ENCODE data around the gene ABHD18. TPM values are rescaled to one million over a fixed set of nuclear protein-coding genes. Genes with fewer than 3 reads are reported as not detected.

The ABHD18 gene
- polyA plus RNA-seq, 2 of the 4 experiments (the other 2 are of a cell fraction) = 4.5 to 5.1 TPM

- Histone ChIP-seq H3K4me1 (no peaks in the 10 kb centered on the region), H3K27ac (no peak overlapping the region), H3K9me3 (no peaks in the 10 kb centered on the region), H3K4me2 (no peak overlapping the region), H3K4me3 (no peak overlapping the region)
- POLR2A ChIA-PET = no interaction called here
- 75% methylated on average over 1 of the region's 1 CpG for WGBS (ENCODE audit: missing lambda C conversion rate)
- DNase-seq (ENCODE audit: low read depth in 1 of 2, low spot score in 1 of 2) (no peak), FAIRE-seq (no peak), ATAC-seq (no peak; a peak in 1 of 6 replicates)
- TF ChIP-seq, protein P1, sequence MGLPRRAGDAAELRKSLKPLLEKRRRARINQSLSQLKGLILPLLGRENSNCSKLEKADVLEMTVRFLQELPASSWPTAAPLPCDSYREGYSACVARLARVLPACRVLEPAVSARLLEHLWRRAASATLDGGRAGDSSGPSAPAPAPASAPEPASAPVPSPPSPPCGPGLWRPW (IDR thresholded peaks at IDR 0.05) = no peak
- TF ChIP-seq GATA3 (IDR thresholded peaks at IDR 0.05; ENCODE audit: borderline replicate concordance) (no peak), RNF2 (IDR thresholded peaks at IDR 0.05; ENCODE audit: borderline replicate concordance, low read depth) (no peak), FOXS1 (CRISPR knock-in tag; IDR thresholded peaks at IDR 0.05) (no peak), RAD21 (conservative IDR thresholded peaks at IDR 0.05 in 1 of 2, IDR thresholded peaks at IDR 0.05 in 1 of 2) (peak; percentile 26 to 35; a peak in 3 of 5 replicates), BHLHE40 (IDR thresholded peaks at IDR 0.05; ENCODE audit: low read depth, low read length) (no peak), RCOR1 (IDR thresholded peaks at IDR 0.05; ENCODE audit: low read depth, low read length) (no peak), NPAS2 (CRISPR knock-in tag; IDR thresholded peaks at IDR 0.05; ENCODE audit: borderline replicate concordance) (no peak), HOXA7 (CRISPR knock-in tag; IDR thresholded peaks at IDR 0.05) (no peak), MAFK (IDR thresholded peaks at IDR 0.05; ENCODE audit: partially characterized antibody) (no peak), CBX2 (IDR thresholded peaks at IDR 0.05; ENCODE audit: borderline replicate concordance, low read depth) (no peak), SMC3 (IDR thresholded peaks at IDR 0.05) (no peak), HOXB13 (CRISPR knock-in tag; IDR thresholded peaks at IDR 0.05; ENCODE audit: low read depth) (no peak), NR3C1 (IDR thresholded peaks at IDR 0.05) (no peak), HDAC2 (IDR thresholded peaks at IDR 0.05) (no peak), HEYL (CRISPR knock-in tag; IDR thresholded peaks at IDR 0.05) (no peak)
- TF ChIP-seq, protein P2, sequence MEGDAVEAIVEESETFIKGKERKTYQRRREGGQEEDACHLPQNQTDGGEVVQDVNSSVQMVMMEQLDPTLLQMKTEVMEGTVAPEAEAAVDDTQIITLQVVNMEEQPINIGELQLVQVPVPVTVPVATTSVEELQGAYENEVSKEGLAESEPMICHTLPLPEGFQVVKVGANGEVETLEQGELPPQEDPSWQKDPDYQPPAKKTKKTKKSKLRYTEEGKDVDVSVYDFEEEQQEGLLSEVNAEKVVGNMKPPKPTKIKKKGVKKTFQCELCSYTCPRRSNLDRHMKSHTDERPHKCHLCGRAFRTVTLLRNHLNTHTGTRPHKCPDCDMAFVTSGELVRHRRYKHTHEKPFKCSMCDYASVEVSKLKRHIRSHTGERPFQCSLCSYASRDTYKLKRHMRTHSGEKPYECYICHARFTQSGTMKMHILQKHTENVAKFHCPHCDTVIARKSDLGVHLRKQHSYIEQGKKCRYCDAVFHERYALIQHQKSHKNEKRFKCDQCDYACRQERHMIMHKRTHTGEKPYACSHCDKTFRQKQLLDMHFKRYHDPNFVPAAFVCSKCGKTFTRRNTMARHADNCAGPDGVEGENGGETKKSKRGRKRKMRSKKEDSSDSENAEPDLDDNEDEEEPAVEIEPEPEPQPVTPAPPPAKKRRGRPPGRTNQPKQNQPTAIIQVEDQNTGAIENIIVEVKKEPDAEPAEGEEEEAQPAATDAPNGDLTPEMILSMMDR (IDR thresholded peaks at IDR 0.05) = 0 out of 3 replicates have a peak, but pooled peaks have one; percentile 15
- TF ChIP-seq, protein P3, sequence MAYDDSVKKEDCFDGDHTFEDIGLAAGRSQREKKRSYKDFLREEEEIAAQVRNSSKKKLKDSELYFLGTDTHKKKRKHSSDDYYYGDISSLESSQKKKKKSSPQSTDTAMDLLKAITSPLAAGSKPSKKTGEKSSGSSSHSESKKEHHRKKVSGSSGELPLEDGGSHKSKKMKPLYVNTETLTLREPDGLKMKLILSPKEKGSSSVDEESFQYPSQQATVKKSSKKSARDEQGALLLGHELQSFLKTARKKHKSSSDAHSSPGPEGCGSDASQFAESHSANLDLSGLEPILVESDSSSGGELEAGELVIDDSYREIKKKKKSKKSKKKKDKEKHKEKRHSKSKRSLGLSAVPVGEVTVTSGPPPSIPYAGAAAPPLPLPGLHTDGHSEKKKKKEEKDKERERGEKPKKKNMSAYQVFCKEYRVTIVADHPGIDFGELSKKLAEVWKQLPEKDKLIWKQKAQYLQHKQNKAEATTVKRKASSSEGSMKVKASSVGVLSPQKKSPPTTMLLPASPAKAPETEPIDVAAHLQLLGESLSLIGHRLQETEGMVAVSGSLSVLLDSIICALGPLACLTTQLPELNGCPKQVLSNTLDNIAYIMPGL (CRISPR knock-in tag; IDR thresholded peaks at IDR 0.05; ENCODE audit: borderline replicate concordance) = no peak
- CTCF ChIA-PET = interaction anchor here (0.6 to 1.4 kb wide), 3 partner anchors 11 to 144 kb away, joined by 3 to 4 read pairs (median 3); no protein-coding TSS in a partner anchor
These were observed 20.8 kb downstream of the ABHD18 start for GRCh38 chr4:127985989-127986388.

DNA sequence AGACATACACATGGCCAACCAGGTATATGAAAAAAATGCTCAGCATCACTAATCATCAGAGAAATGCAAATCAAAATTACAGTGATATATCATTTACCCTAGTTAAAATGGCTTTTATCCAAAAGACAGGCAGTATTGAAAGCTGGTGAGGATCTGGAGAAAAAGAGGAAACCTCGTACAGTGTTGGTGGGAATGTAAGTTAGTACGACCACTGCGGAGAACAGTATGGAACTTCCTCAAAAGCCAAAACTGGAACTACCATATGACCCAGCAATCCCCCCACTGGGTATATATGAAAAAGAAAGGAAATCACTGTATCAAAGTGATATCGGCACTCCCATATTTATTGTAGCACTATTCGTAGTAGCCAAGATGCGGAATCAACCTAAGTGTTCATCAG is 23.4 kb downstream of the ABHD18 start:
- ATAC-seq = no peak
- POLR2A ChIA-PET = no interaction called here
- 91% methylated on average over 6 of the region's 6 CpGs for WGBS (ENCODE audit: missing lambda C conversion rate)

More for the DNA sequence above, 23.4 kb downstream of the ABHD18 start:
- Histone ChIP-seq H3K4me2 (no peak overlapping the region), H3K9me3 (no peaks in the 10 kb centered on the region), H3K27ac (no peak overlapping the region), H3K4me3 (no peak overlapping the region), H3K4me1 (no peaks in the 10 kb centered on the region)
- no peak for DNase-seq (ENCODE audit: low read depth in 1 of 2, low spot score in 1 of 2)
- FAIRE-seq = no peak
- CTCF ChIA-PET = interaction anchor here (1.2 kb wide), 1 partner anchor 23 kb away, joined by 3 read pairs; the partner anchor contains the start of genes ABHD18 and MFSD8
- TF ChIP-seq ZNF302 (CRISPR knock-in tag; IDR thresholded peaks at IDR 0.05) (no peak), ZC3H11A (IDR thresholded peaks at IDR 0.05) (no peak), HEYL (CRISPR knock-in tag; IDR thresholded peaks at IDR 0.05) (no peak), RAD21 (conservative IDR thresholded peaks at IDR 0.05 in 1 of 2, IDR thresholded peaks at IDR 0.05 in 1 of 2) (no peak), GATA3 (IDR thresholded peaks at IDR 0.05; ENCODE audit: borderline replicate concordance) (no peak), NPAS2 (CRISPR knock-in tag; IDR thresholded peaks at IDR 0.05; ENCODE audit: borderline replicate concordance) (no peak), HOXB13 (CRISPR knock-in tag; IDR thresholded peaks at IDR 0.05; ENCODE audit: low read depth) (no peak)
- TF ChIP-seq, protein P2 (IDR thresholded peaks at IDR 0.05) = no peak
- TF ChIP-seq, protein P4, sequence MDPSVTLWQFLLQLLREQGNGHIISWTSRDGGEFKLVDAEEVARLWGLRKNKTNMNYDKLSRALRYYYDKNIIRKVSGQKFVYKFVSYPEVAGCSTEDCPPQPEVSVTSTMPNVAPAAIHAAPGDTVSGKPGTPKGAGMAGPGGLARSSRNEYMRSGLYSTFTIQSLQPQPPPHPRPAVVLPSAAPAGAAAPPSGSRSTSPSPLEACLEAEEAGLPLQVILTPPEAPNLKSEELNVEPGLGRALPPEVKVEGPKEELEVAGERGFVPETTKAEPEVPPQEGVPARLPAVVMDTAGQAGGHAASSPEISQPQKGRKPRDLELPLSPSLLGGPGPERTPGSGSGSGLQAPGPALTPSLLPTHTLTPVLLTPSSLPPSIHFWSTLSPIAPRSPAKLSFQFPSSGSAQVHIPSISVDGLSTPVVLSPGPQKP (IDR thresholded peaks at IDR 0.05; ENCODE audit: low read depth, low read length) = no peak
- TF ChIP-seq, protein P1 (IDR thresholded peaks at IDR 0.05) = no peak
